B cell (primary cell): ENCODE measurements around the gene ZNF611. TPM values are rescaled to one million over a fixed set of nuclear protein-coding genes. Genes with fewer than 3 reads are reported as not detected.

Experiments
- ATAC-seq: fragments of 200-7000 bp; cut with Tn5 transposase; one replicate; pipeline ENCODE4 v1.10.0; 2021; ENCODE audit warnings: low read depth, mild to moderate bottlenecking, moderate number of reproducible peaks, moderate library complexity
- CTCF ChIA-PET: fragments of 350-600 bp; sonication (Branson Sonifier 250); formaldehyde crosslinking; loops from one replicate; lab custom pipeline; 2021; ENCODE audit warnings: antibody characterized with exemption, inconsistent platforms; lab: Charles Lee
- POLR2A ChIA-PET: fragments of 350-600 bp; sonication (Branson Sonifier 250); formaldehyde crosslinking; loops from one replicate; lab custom pipeline; 2021; ENCODE audit warnings: antibody characterized with exemption; lab: Charles Lee
- DNase-seq: peaks from one replicate; pipeline ENCODE4 v3.0.0; 2013
- H2AFZ ChIP-seq: 2 replicates; pipeline ENCODE4 v1.6.1; 2012; ENCODE audit warnings: mild to moderate bottlenecking, low read depth, low read length; ENCODE audit not compliant: insufficient read depth, poor library complexity, severe bottlenecking
- H3K27ac ChIP-seq, 2 donors: 1 replicate in 1 of 2; 2 replicates in 1 of 2; pipeline ENCODE4 v1.5.1; 2012 to 2013; ENCODE audit warnings: low read length in 2 of 2, mild to moderate bottlenecking in 2 of 2, moderate library complexity in 1 of 2
- H3K27me3 ChIP-seq, 4 experiments: fragments of 200-600 bp in 1 of 4; sonication (generic) in 1 of 4; replicated peaks in 1 of 4; 1 replicate in 2 of 4; 2 replicates in 2 of 4; pipeline versions ENCODE4 v1.6.1 to v1.7.0; 2013 to 2016; ENCODE audit warnings: low read length in 3 of 4, mild to moderate bottlenecking in 2 of 4, mixed read lengths in 1 of 4, moderate library complexity in 1 of 4; ENCODE audit not compliant: insufficient read depth in 4 of 4, control insufficient read depth in 3 of 4; ENCODE audit errors: control extremely low read depth in 1 of 4
- H3K36me3 ChIP-seq, 2 experiments: replicated peaks in 1 of 2; 1 replicate in 1 of 2; 2 replicates in 1 of 2; pipeline versions ENCODE4 v1.6.1 to v1.7.1; 2013; ENCODE audit warnings: low read length in 1 of 2; ENCODE audit not compliant: insufficient read depth in 2 of 2, control insufficient read depth in 1 of 2; ENCODE audit errors: control extremely low read depth in 1 of 2, extremely low read depth in 1 of 2
- H3K4me1 ChIP-seq, 2 donors: fragments of 200-600 bp in 1 of 2; sonication (generic) in 1 of 2; 1 replicate in 1 of 2; 2 replicates in 1 of 2; pipeline versions ENCODE4 v1.5.1 to v1.6.1; 2013 to 2017; ENCODE audit warnings: low read length in 2 of 2; ENCODE audit not compliant: control insufficient read depth in 2 of 2, insufficient read depth in 2 of 2
- H3K4me2 ChIP-seq: replicated peaks from 2 replicates; pipeline ENCODE3; 2012; ENCODE audit warnings: mild to moderate bottlenecking, low read depth, low read length; ENCODE audit not compliant: poor library complexity, severe bottlenecking
- H3K4me3 ChIP-seq, 5 experiments: fragments of 200-600 bp in 1 of 5; sonication (generic) in 1 of 5; 1 replicate in 3 of 5; 2 replicates in 2 of 5; pipeline versions ENCODE4 v1.5.1 to v1.7.0; 2011 to 2016; ENCODE audit warnings: low read length in 4 of 5, mild to moderate bottlenecking in 4 of 5, low read depth in 2 of 5, control low read depth in 1 of 5, moderate library complexity in 1 of 5; ENCODE audit not compliant: insufficient read depth in 1 of 5; ENCODE audit errors: control extremely low read depth in 1 of 5, extremely low read depth in 1 of 5
- H3K79me2 ChIP-seq: fragments of 200-600 bp; sonication (generic); one replicate; pipeline ENCODE4 v1.6.0; 2016; ENCODE audit warnings: low read length; ENCODE audit not compliant: control insufficient read depth, insufficient read depth
- H3K9ac ChIP-seq: fragments of 200-600 bp; sonication (generic); 2 replicates; pipeline ENCODE4 v1.6.1; 2017; ENCODE audit warnings: mild to moderate bottlenecking, low read length, moderate library complexity
- H3K9me3 ChIP-seq, 3 donors: one replicate each; pipeline versions ENCODE4 v1.6.1 to v1.7.1; 2013; ENCODE audit warnings: low read length in 2 of 3; ENCODE audit not compliant: control insufficient read depth in 2 of 3, insufficient read depth in 1 of 3; ENCODE audit errors: control extremely low read depth in 1 of 3
- H4K20me1 ChIP-seq: 2 replicates; pipeline ENCODE4 v1.6.0; 2012; ENCODE audit warnings: mild to moderate bottlenecking, low read length; ENCODE audit not compliant: insufficient read depth, control insufficient read depth, poor library complexity, severe bottlenecking
- H3K27ac Mint-ChIP-seq: one replicate; pipeline ENCODE4 v1.8.0; 2021; ENCODE audit warnings: mixed read lengths
- H3K27me3 Mint-ChIP-seq: one replicate; pipeline ENCODE4 v1.8.0; 2021; ENCODE audit warnings: mixed read lengths
- H3K4me1 Mint-ChIP-seq: one replicate; pipeline ENCODE4 v1.8.0; 2021; ENCODE audit warnings: mixed read lengths
- H3K4me3 Mint-ChIP-seq: one replicate; pipeline ENCODE4 v1.8.0; 2021; ENCODE audit warnings: mixed read lengths
- H3K9me3 Mint-ChIP-seq: one replicate; pipeline ENCODE4 v1.8.0; 2022; ENCODE audit warnings: mixed read lengths; ENCODE audit not compliant: insufficient read depth
- CTCF ChIP-seq: fragments of 200-600 bp; IDR thresholded peaks from one replicate; pipeline ENCODE4 v1.8.0; 2022; ENCODE audit warnings: antibody characterized with exemption, mild to moderate bottlenecking
- EZH2 ChIP-seq: IDR thresholded peaks from 2 replicates; pipeline ENCODE4 v1.6.1; 2012; ENCODE audit warnings: borderline replicate concordance, low read depth, mild to moderate bottlenecking, moderate library complexity, low read length; ENCODE audit not compliant: insufficient read depth, poor library complexity, severe bottlenecking
- WGBS: methylation state at CpG from one replicate; pipeline ENCODE4 v1.1.5; 2013; ENCODE audit warnings: missing lambda C conversion rate; ENCODE audit not compliant: insufficient coverage; 5-methylcytosine and 5-hydroxymethylcytosine counted together
- intact Hi-C: fragments of 100-400 bp; cut with micrococcal nuclease; formaldehyde crosslinking; loops from one replicate; pipeline ENCODE4 v1.10.0; 2022
- polyA plus RNA-seq: library from polyadenylated mRNA; depleted of rRNA; stranded (reverse); fragments of >200 nt; gene quantifications from 2 replicates; pipeline ENCODE4 v1.2.3, GENCODE V29; 2012
- total RNA-seq, 2 donors: library from RNA; stranded (reverse); fragments of 120-200 nt in 1 of 2; gene quantifications; 1 replicate in 1 of 2; 2 replicates in 1 of 2; pipeline versions ENCODE4 v1.2.3 to v1.2.4, GENCODE V29; 2013 to 2022

Gene ZNF611
- total and polyA plus RNA-seq, 2 donors (not counting 1 experiment from before 2014, with no cell fraction given) = 10.2 to 51.5 TPM

GRCh38 chr19:52691215-52691610 is 43.6 kb downstream of the ZNF611 start:
- H3K79me2 ChIP-seq = peaks cover 18% of the 10 kb centered on the region
- Mint-ChIP-seq H3K27ac (peak overlapping the region; percentile 87), H3K4me3 (peak overlapping the region; percentile 97), H3K9me3 (peaks cover 2% of the 10 kb centered on the region), H3K27me3 (no peaks in the 10 kb centered on the region), H3K4me1 (peaks cover 26% of the 10 kb centered on the region)
- ChIA-PET POLR2A (interaction anchor here (0.5 to 1.0 kb wide), 3 partner anchors 49 to 291 kb away, joined by 4 to 6 read pairs (median 4); no protein-coding TSS in a partner anchor), CTCF (no interaction called here)
- H3K27me3 ChIP-seq = no peaks in the 10 kb centered on the region
- intact Hi-C loops = loop anchor here (2.0 kb wide), 2 partner anchors 52 to 96 kb away; partner anchors contain the start of genes ZNF600 and ZNF83
- H3K4me1 ChIP-seq = peaks cover 12 to 15% of the 10 kb centered on the region in 2 donors
- ATAC-seq = no peak
- peaks cover 0 to 18% (median 0%) of the 10 kb centered on the region in 3 donors for H3K9me3 ChIP-seq
- H3K36me3 ChIP-seq = no peaks in the 10 kb centered on the region
- peak overlapping the region; percentile 85 for H3K4me2 ChIP-seq
- DNase-seq = no peak
- peak overlapping the region; percentile 77 for H3K9ac ChIP-seq
- TF ChIP-seq EZH2 (no peak), CTCF (no peak)
- H3K27ac ChIP-seq = peak overlapping the region; percentile 55 to 72
- peak overlapping the region; percentile 93 for H2AFZ ChIP-seq
- 20% methylated on average over 9 of the region's 15 CpGs for WGBS
- no peaks in the 10 kb centered on the region for H4K20me1 ChIP-seq
- H3K4me3 ChIP-seq = peak overlapping the region; percentile 38 to 91 (median 80)
